ENCODE data around the gene GAPDH.
A peak's percentile ranks its signal among the peaks of the same experiment; 100 is the strongest.
"Not testable (repeated sequence)": the region's sequence is repeated elsewhere in the genome, so short reads cannot be mapped to it uniquely, and the experiment has no call there.

The GAPDH gene

DNA sequence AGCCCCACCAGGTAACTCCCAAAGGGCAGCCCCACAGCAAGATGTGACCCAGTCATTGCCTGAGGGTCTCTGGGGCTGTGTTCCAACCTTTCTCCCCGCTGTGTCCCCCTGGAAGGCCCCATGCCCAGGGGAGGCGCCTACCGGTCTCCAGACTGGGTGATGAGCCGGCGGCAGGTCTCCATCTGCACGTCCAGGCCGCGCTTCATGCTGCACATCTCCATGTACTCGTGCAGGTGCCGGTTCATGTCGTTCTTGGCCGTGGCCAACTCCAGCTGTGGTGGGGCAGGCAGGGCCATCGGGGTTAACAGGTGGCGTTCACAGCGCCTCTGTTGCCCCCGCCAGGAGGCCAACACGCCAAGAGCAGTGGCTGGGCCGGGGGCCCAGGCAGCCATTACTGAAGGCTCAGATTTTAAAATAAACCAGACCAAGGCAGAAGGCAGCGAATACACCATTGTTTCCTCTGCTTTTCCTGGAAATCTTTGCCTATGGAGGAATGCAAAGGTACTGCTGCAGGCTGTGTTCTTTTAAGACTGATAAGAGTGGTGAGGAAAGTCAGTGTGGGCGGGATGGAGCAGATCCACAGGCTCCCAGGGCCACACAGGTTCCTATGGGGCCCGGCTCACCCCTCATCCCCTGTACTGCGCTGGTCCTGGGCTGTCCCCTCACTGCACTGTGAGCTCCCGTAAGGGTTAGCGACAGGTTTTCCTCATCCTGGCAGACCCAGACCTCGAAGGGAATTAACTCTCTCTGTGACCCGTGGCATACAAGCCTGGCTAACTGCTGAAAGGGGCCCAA is 7.3 kb downstream of the GAPDH start:
- no peak for DNase-seq (ENCODE audit: extremely low read depth in 1 of 2, low read depth in 1 of 2)

DNA sequence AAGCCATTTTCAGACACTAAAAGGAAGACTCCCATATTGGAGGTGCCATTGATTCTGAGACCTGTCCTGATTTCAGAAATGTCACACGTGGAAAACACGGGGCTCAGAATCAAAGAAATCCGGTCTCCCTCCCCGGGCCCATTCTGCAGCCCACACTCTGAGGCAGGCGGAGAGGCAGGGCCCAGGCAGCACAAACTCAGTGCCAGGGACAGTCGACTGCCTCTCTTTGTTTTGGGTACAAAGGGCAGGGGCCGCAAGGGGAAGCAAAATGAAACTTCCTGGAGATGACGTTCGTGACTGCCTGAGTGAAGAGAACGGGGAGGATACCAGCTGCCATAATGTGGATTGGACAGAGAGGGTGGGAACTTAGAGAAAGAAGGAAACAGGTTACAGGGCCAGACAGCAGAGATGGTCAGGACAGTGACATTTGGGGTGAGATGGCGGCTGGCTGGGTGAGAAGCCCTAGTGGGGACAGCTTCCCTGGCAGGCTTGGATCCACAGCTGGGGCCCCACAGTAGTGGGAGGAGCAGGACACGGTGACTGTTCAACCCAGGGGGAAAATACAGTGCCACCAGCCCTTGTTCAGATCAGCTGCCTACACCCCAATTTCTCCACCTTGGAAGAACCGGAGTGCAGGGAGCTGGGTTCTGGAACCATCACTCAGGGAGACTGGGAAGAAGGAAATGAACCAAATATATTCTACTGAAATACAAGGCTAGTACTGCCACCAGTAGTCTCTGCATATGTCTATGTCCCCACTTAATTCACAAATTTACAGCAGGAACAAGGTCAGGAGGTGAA is 8.1 kb downstream of the GAPDH start:
- no peak for DNase-seq (ENCODE audit: extremely low read depth in 1 of 2, low read depth in 1 of 2)

DNA sequence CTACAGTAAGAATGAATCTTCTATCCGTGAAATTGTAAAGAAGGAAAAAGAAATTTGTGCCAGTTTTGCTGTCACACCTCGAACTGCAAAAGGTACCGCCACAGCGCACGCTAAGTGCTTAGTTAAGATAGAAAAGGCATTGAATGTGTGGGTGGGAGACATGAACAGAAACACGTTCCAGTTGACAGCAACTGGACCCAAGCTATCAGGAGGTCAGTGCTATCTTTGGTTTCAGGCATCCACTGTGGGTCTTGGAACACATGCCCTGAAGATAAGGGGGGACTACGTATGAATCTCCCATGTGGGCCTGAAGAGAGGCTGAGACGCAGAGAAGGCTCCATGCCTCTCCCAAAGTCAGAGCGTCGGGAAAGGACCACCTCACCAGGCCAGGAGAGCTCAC is 11.7 kb downstream of the GAPDH start:
- no peak for DNase-seq (ENCODE audit: extremely low read depth in 1 of 2, low read depth in 1 of 2)

DNA sequence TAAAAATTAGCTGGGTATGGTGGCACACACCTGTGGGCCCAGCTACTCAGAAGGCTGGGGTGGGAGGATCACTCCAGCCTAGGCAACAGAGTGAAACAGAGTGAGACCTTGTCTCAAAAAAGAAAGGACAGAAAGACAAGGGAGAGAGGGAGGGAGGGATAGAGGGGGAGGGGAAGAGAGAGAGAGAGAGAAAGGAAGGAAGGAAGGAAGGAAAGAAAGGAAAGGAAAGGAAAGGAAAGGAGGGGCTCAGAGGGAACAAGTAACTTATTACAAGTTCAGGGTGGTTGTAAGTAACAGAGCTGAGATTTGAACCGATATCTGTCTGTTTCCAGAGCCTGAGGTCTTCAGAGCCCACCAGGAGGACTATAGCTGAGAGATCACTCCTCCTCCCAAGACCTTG is 13.2 kb downstream of the GAPDH start:
- no peak for DNase-seq (ENCODE audit: extremely low read depth in 1 of 2, low read depth in 1 of 2)

DNA sequence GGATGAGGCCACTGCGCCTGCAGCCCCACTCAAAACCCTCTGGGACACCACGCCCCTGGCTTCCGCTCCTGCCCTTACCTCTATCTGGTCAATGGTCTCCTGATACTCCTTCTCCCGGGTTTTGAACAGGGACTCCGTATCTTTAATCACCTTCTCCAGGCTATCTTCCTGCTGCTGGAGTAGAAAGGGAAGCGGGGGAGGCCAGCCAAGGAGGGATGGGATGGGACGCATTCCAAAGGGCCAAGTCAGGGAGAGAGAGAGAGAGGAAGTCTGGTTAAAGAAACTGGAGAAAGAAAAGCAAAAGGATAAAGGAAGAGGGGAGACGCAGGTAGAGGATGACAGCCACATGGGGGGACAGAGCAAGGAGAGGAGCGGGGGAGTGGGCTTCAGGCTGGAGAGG is 13.7 kb downstream of the GAPDH start:
- DNase-seq (ENCODE audit: extremely low read depth in 1 of 2, low read depth in 1 of 2) = no peak

DNA sequence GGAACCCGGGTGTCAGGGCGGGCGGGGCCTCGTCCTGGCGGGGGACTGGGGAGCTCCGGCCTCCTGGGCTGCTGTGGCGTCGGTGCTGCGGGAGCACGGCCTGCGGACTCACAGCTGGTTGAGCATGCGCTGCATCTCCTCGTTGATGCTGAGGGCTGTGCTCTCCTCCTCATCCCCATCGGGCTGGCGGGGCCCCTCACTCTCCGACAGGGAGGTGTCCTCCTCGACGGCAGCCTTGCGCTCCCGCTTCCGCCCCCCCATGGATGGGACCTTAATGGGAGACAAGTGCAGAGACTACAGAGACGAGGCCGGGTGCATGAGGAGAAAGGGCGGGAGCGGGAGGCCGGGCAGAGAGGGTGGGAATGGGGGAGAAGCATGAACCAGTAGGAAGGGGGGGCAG is 14.2 kb downstream of the GAPDH start:
- no peak for DNase-seq (ENCODE audit: extremely low read depth in 1 of 2, low read depth in 1 of 2)

DNA sequence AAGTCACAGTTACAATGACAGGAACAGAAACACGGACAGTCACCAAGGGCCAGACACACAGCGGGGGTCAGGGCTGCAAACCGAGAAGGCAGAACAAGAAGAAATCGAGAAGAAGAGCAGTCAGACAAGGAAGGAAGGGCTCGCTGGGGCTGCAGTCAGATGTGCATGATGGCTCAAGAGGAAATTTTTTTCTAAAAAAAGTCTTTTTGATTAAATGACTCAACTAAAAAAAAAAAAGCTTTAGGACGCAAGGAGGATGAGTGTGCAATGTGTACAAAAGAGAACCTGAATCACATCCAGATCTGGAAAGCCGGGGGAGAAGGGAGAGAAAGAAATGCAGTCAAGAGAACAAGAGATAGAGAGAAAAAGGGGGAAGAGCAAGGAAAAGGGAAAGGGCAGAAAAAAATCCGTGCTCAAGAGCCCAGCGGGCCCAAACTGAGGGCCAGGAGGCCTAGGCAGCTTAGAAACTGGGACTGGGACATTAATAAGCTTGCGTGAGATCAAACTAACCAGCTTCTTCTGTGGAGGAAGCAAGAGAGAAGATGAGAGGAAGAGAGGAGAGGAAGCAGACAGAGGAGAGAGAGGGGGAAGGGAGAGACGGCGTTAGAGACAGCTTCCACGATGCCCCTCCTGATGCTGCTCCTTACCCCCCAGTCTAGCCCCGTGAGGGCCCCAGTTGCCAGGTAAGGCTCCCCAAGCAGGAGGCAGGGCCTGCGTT is 14.8 kb downstream of the GAPDH start:
- DNase-seq (ENCODE audit: extremely low read depth in 1 of 2, low read depth in 1 of 2) = no peak

DNA sequence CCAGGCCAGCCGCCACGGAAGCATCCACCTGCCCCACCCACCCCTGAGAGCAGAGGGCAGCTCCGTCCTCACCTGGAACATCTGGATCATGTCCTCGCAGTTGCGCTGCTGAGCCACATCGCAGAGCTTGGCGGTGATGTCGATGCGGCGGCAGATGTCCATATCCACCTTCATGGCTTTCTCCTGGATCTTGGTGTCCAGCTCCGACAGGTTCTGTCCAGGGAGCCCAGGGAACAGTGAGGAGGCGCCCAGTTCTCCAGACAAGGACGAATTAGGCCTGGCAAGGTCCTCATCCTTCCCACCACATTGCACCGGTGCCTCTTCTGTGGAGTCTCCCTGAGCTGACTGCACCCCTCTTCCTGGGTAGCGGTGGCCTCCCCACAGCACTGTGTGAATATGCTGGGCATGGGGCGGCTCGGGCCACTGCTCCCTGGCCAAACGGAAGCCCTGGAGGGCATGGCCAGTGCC is 15.4 kb downstream of the GAPDH start:
- DNase-seq (ENCODE audit: extremely low read depth in 1 of 2, low read depth in 1 of 2) = no peak

DNA sequence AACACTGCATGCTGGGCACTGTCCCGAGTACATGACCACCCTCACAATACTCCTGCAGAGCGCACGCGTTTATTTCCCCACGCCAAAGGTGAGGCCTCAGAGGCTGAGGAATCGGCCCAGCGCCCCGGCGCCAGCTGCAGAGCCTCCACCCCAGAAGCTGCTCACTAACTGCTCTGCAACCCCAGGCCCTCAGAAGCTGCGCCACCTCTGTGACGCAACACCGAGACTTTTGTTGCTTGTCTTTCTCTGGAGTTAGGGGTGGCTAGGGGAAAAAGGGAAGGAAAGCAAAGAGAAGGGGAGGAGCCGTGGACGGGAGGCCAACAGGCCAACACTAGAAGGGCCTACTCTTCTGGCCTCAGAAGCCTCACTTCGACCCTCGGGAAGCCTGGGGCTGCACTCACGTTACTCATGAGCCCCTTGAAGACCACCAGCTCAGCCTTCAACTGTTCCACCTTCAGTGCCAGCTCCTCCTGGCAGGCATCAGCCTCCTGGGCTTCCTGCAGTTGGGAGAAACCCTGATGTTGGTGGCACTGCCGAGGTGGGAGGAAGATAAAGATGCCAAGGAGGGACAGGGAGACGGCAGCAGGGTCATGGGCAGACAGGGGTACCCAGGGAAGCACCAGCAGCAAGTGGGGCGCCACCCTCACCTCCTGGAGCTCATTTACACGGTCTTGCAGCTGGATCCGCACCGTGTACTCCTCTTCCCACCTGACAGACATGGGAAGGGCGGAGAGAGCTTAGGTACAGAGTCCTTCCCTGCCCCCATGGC is 16.2 kb downstream of the GAPDH start:
- DNase-seq (ENCODE audit: extremely low read depth in 1 of 2, low read depth in 1 of 2) = no peak

DNA sequence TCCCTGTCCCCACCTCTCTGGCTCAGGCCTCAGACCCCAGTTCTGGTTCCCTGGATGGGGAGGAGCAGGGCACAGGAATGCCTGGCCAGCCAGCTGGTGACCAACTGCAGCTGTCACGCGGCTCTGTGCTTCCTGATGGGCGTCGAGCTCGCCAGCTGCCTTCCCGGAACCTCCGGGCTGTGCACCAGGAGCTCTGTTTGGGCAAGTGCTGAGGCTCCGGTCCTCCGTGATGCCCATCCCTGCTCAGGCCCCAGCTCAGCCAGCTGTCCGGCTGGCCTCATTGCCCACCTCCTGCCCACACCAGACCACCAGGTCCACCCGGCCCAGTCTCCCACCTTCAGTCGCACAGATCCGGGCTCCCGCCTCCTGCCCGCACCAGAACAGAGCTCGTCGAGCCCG is 16.7 kb downstream of the GAPDH start:
- no peak for DNase-seq (ENCODE audit: extremely low read depth in 1 of 2, low read depth in 1 of 2)

DNA sequence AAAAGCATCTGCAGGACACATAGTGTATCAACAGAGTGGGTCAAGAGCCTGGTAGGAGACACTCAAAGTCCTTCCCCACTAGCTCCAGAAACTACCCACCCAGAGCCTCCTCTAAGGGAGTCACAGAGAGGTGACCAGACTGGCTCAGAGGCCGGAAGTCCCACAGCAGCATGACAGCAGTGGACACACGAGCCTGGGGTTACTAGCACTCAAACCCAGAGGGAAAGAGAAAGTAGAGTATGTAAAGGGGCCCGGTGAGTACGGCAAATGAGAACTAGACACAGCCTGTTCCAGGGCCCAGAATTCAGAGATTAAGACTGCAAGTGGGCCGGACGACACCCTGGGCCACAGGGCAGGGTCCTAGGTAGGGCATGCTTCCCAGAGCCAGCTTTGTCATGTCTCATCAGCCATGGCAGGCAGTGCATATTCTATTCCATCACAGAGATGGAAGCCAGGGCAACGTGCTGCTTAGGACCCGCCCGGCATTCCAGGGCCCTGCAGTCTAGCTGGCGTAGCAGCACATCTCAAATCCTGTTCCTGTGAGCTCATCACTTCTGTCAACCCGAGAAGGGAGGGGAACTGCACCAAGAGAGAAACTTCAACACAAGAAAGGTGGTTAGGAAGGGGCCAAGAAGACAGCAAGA is 17.3 kb downstream of the GAPDH start:
- DNase-seq (ENCODE audit: extremely low read depth in 1 of 2, low read depth in 1 of 2) = no peak

DNA sequence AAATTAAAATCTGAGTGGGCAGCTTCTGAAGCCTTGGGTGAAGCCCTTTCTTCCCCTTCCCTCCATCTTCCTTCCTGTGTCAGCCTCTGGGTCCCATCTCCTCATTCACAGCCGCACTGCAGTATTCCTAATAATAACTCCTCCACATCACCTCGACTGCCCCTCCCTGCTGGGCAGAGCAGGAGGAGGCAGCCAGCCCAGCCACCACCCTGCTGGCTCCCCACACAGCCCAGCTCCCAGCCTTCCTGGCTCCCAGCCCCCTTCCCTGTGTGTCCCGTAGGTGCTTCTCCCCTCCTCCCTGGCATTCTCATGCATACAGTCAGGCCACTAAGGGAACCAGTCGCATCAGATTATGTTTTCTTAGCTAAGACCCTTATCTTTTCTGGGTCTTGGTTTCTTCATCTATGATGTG is 17.8 kb downstream of the GAPDH start:
- DNase-seq (ENCODE audit: extremely low read depth in 1 of 2, low read depth in 1 of 2) = no peak

DNA sequence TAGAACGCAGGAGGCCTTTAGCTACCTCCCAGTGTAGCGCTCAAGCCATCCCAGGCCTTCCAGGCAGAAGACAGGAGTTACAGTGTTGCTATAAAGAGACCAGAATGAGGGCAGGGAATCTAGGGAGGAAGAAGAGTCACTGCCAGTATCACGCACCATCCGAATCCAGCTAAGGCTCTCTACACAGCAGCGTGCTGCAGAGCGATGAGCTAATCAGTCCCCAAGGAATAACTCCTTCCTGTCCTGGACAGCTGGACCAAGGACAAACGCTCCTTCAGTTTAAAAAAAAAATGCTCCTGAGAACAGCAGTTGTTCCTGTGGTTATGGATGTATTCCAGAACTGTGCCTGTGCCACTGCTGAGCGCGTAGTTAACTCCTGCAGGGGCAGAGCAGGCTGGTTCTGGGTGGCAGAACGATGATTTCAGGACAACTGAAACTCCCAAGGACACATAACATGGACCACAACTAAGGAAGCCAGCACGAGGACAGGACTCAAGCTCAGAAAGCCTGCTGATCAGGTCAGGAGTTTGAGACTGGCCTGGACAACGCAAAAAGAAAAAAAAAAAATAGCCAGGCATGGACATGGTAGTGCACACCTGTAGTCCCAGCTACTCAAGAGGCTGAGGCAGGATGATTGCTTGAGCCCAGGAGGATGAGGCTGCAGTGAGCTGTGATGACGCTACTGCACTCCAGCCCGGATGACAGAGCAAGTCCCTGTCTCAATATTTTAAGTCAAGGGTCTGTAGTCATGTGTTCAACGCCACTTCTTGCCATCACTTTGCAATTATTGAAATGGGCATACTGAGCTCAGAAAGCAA is 18.9 kb downstream of the GAPDH start:
- no peak for DNase-seq (ENCODE audit: extremely low read depth in 1 of 2, low read depth in 1 of 2)

DNA sequence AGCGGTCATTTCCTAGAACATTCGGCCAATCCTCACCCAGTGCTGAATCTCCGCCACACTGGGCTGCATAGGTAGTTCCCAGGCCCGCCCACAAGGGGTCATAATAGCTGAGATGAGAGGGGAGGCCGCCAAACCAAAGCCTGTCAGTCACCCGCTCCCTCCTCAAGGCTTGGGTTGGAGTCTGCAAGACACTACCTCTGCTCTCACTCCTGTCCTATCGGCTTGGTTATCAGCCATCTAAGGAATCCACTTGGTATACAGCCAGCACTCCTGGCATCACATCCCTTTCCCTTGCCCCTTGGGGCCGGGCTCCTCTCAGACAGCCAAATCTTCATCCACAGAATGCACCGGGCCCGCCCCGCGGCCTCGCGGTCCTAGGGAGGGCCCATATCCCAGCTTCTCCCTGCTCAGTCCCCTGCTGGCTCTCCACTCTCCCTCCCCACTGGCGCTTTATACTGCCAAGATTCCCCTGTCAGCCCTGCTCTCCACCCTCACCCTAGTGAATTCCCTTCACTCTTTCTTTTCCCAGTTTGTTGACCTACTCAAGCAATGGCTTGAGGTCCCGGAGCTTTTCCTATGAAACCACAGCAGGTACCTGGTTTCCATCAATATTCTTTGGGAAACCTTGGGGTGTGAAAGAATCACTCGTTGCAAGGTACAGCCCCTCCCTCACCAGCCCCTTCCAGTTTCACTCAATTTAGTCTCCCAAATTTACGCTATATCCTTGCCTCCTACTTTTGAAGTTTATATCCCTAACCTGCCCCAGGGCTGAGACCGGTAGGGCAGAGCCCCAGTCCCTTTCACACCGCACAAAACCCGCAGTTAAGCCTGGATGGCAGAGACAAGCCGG is 20.1 kb downstream of the GAPDH start:
- peak in 1 of 2 donors; percentile 77 for DNase-seq (ENCODE audit: extremely low read depth in 1 of 2, low read depth in 1 of 2)

DNA sequence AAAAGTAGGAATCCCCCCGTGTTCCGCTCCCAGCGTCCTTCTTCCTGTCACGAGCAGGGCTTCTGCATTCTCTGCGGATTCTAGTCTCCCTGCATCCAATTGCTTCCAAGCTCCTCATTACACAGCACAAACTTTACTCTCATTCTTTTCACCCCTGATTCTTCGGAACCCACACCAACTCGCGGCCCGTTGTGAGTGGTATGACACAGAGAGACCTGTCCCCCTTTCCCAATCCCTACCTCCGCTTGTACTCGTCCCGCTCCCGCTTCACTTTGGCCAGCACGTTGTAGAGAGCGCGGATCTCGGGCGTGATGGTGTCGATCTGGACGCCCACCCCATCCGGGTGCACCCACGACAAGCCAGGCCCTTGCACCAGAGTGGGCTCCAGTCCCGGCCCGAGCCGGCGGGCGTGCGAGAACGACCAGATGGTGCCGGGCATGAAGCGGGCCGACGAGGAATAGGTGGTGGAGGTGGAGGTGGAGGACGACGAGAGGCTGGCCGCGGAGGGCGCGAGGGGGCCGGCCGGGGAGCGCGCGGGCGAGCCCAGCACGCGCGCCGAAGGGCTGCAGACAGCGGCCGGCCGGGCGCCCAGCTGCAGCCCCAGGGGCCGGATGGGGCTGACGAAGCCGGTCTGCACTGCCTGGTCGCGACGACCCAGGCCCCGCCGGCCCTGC is 20.8 kb downstream of the GAPDH start:
- DNase-seq (ENCODE audit: extremely low read depth in 1 of 2, low read depth in 1 of 2) = no peak

DNA sequence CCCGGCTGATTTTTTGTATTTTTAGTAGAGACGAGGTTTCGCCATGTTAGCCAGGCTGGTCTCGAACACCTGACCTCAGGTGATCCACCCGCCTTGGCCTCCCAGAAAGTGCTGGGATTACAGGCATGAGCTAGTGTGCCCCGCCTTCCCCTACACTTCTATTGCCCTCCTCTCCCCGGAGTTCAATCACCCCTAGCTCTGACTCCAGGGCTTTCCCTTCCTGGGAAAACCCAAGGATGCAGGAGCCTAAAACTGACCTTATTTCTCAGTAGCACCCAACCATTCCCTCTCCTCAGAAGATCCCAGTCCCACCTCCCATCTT is 22.1 kb downstream of the GAPDH start:
- not testable (repeated sequence) for DNase-seq (ENCODE audit: extremely low read depth in 1 of 2, low read depth in 1 of 2)

DNA sequence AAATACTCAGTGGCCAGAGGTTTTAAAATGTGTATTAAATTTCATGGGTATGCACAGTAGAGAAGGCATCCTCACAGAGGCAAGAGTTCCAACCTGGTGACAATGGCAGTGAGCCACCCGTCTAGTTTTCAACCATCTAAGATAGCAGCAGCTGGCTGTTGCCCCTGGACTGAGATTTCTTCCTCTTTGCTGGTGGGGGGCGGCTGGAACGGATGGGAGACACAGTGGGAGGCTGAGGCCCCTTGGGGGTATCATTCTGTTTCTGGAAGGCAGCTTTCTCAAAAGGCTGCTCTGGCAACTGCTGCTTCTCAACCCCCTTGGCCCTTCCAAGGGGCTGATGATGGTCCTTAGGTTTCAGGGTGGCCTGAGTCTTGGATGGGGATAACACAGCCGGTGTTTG is 22.5 kb downstream of the GAPDH start:
- no peak for DNase-seq (ENCODE audit: extremely low read depth in 1 of 2, low read depth in 1 of 2)
